NCI-H2227 (cell line): ENCODE results near the gene OPN1SW.
A peak's percentile ranks its signal among the peaks of the same experiment; 100 is the strongest.

Experiments
- DNase-seq: peaks from one replicate; lab custom pipeline; 2025; ENCODE audit not compliant: unreplicated experiment; lab: John Stamatoyannopoulos, UW

Gene OPN1SW

DNA sequence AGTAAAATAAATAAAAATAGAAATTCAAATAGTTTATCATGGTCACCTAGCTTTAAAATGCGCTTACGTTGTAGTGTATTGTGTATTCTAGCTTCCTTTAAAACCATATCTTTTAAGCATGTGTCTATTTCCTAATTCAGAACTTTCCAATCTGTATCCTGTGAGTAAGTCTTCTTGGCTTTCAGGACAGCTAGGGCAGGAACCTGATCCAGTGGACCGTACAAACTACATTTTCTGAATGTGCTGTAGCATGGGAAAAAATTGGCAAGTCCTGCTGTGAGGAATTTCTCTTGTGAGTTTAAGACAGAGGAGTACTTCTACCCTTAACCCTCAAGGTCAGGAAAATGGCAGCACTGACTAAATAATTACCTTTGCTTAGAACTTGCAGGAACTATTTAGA is 12.1 kb downstream of the OPN1SW start:
- DNase-seq: no peak

- DNase-seq: no peak
These were observed 16.4 kb downstream of the OPN1SW start for GRCh38 chr7:128759242-128759641.

DNA sequence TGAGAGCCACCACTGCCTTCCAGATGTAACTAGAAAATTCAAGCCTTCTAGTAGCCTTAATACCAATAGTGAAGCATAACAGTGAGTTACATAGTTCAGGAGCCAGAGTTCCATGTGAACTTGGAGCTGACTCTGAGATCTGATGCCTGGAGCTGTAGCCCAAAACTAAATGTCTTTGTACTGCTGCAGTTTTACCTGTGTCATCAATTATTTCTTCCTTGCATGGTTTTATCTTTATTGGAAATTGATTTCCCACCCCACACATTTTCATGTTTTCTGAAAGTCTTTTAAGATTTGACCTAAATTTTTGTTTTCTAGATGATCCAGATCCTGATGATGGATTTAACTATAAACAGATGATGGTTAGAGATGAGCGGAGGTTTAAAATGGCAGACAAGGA is 17.0 kb downstream of the OPN1SW start:
- DNase-seq: no peak

GRCh38 chr7:128757203-128757602 is 18.4 kb downstream of the OPN1SW start:
- no peak for DNase-seq

- peak; percentile 25 for DNase-seq
These were observed 19.6 kb downstream of the OPN1SW start for GRCh38 chr7:128755819-128756476.

- DNase-seq: no peak
These were observed 20.3 kb downstream of the OPN1SW start for GRCh38 chr7:128755075-128755818.

GRCh38 chr7:128752251-128752650 is 23.3 kb downstream of the OPN1SW start:
- DNase-seq: no peak

GRCh38 chr7:128747327-128748079 is 28.1 kb downstream of the OPN1SW start:
- no peak for DNase-seq

GRCh38 chr7:128745706-128746105 is 29.9 kb downstream of the OPN1SW start:
- no peak for DNase-seq

GRCh38 chr7:128744366-128744905 is 31.2 kb downstream of the OPN1SW start:
- no peak for DNase-seq

DNA sequence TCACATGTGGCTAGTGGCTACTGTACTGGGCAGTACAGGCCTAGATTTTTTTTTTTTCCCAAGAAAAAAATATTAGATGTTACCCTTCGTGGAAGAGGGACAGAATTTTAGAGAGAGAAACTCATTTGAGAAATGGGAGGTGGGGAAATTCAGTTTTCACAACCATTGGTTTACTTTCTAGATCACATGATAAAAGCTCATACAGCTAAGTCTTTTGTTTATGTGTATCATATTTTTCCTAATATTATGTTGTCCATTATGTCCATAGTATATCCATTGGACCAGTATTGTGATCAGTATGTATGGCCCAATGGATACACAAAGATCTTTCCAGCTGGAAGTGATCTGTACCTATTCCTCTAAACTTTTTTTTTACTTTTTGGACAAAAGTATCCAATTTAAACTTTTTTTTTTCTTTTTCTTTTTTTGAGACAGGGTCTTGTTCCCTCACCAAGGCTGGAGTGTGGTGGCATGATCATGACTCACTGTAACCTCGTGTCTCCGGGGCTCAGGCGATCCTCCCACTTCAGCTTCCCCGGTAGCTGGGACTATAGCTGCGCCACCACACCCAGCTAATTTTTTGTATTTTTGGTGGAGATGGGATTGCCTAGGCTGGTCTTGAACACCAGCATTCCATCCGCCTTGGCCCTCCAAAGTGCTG is 32.4 kb downstream of the OPN1SW start:
- DNase-seq: no peak

DNA sequence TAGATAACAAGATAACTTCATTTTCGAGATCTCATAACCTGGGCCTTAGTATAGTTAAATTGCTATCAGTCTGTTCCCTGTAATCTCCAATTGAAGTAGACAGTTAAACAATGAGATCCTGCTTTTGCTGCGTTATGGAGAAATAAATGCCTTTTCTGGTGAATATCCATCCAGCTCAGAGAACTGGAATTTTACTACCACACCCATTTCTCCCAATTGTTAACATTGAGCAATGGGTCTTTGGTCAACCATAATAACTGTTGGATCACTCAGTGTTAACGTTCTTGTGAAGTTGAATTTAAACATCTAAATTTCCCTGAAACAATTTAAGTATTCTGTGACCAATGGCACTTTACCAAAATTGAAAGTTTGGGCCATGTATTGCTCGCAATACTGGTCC is 33.4 kb downstream of the OPN1SW start:
- DNase-seq: no peak

DNA sequence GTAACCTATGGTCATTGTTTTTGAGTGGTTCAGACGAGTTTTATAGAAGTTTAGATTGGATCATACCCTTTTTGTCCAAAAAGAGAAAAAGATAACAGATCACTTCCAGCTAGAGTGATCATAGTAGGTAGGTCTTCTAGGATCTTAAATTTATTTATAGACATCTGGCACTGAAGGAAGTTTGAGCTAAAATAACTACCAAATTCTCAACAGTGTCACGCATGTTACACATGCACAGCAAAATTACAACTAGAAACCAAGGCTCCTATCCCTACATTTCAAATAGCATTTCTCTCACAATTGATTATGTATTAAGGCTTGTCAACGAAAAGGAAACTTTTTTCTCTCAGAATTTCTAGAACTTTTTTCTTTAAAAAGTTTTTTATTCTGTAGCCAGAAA is 34.1 kb downstream of the OPN1SW start:
- no peak for DNase-seq

GRCh38 chr7:128740996-128741395 is 34.6 kb downstream of the OPN1SW start:
- no peak for DNase-seq

DNA sequence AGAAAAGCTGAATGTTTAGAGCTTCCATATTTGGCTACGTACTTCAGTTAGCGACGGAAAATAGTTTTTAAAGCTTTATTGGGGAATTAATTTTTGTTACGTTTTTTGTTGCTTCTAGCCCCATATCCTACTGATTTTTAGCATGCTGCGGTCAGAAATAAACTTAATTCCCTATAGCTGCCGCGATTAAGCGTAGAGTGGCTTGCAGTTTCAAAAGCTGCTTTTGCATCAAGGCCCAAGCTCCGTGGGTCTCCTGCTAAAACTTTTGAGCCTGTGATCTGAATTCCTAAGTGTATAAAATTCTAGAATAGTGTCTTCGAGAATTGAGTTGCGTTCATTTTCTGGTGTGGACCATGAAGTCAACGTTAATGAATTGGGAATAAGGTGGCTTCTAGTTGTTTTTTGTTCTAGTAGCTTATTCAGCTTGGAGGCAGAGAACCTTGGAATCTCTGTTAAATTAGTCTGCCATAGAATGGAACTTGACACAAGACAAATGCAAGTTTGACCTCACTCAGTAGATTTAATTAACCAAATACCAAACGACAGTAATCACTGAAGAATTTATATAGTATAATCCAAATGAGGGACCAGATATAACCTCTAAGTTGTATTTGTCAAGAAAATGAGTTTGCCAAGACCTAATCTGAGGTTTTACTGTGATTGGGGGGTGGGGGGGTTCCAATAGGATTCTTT is 35.5 kb downstream of the OPN1SW start:
- DNase-seq: no peak

- DNase-seq: peak; percentile 98
These were observed 36.3 kb downstream of the OPN1SW start, which contains the start of gene CALU for GRCh38 chr7:128739048-128739962. Gene CALU, plus strand, starts transcription at chr7:128739359. Its CDS starts 9,225 bp downstream, at chr7:128748584.

- DNase-seq: peak; percentile 66
These were observed 37.0 kb downstream of the OPN1SW start for GRCh38 chr7:128738570-128739047.

DNA sequence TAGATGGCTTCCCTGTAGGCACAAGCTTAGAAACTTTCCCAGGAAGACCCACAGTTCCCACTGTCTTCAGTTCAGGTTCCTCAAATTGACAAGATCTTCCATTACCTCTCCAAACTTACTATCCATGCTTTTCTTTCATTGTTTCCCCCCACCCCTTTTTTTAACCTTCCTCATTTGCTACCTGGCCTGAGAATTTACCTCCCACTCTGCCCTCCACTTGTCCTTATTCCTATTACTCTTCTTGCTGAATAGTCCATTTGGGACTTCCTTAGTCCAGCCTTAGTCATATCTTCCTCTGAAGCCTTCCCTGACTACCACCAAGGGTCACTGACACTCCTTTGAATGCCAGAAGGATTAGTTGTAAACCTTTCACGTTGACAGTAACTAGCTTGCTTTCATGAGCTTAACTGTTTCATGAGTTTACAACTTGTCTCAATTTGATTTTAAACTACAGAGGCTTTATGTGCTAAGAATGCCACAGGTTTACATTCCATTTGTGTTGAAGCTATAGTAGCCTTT is 37.7 kb downstream of the OPN1SW start:
- DNase-seq: no peak

GRCh38 chr7:128737441-128737840 is 38.2 kb downstream of the OPN1SW start:
- no peak for DNase-seq
